Measurements from ENCODE around the gene OR13A1.

DNA sequence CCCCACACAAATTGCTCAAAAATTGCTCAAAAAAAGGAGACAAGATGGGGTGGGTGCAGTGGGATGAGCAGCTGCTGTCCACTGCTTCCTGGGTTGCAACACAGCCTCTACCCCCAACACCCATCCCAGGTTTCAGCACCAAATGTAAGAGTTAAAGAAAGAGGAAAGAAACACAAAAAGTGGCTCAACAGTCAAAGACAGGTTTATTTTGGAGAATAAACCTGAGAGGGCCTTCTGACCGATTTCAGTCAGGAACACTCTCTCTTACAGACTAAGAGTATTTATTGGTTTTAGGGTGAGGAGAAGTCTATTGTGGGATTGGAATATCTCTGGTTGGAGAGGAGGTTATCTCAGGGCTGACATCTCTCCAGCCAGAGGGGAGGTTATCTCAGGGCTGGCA is 28.4 kb downstream of the OR13A1 start:
- TF ChIP-seq CTCF (IDR thresholded peaks at IDR 0.05) (no peak), POLR2A (IDR thresholded peaks at IDR 0.05) (no peak)
